Nephron (organoid): Measurements from ENCODE around the gene F13A1.
A peak's percentile ranks its signal among the peaks of the same experiment; 100 is the strongest.

Experiments
- H3K27ac Mint-ChIP-seq, 3 experiments: 2 replicates each; pipeline ENCODE4 v1.8.0; 2020; ENCODE audit warnings: mixed read lengths in 3 of 3, mild to moderate bottlenecking in 2 of 3, moderate library complexity in 1 of 3
- H3K27me3 Mint-ChIP-seq: 2 replicates; pipeline ENCODE4 v1.8.0; 2021; ENCODE audit warnings: low read depth, mild to moderate bottlenecking, moderate library complexity, mixed read lengths
- H3K36me3 Mint-ChIP-seq: 2 replicates; pipeline ENCODE4 v1.8.0; 2020; ENCODE audit warnings: low read depth, mixed read lengths
- H3K4me1 Mint-ChIP-seq: 2 replicates; pipeline ENCODE4 v1.8.0; 2020; ENCODE audit warnings: mixed read lengths
- H3K4me3 Mint-ChIP-seq, 3 experiments: 2 replicates each; pipeline ENCODE4 v1.8.0; 2020; ENCODE audit warnings: mild to moderate bottlenecking in 3 of 3, mixed read lengths in 3 of 3, moderate library complexity in 2 of 3
- H3K9me3 Mint-ChIP-seq: 2 replicates; pipeline ENCODE4 v1.8.0; 2020; ENCODE audit warnings: mixed read lengths
- TF ChIP-seq, protein P1 (sequence below), 3 experiments: fragments of 200-600 bp; sonication (generic); IDR thresholded peaks; one replicate each; pipeline ENCODE4 v1.5.0; 2021; ENCODE audit warnings: antibody characterized with exemption in 3 of 3; ENCODE audit not compliant: unreplicated experiment in 3 of 3

F13A1 gene

DNA sequence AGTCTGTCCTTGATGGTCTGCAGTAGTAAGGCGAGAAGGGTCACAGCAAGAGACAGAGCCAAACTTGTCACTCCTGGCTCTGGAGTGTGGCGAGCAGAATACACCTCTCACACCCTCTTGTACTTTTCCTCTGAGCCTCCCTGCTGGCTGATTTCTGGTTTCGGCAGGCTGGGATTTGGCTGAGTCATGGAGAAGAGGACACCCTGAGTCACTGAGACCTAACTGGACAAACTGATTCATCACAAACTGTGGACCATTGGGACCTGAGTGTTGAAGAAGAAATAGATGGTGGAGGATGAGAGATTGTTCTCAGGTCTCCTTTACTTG is 101.7 kb downstream of the F13A1 start:
- Mint-ChIP-seq H3K27ac (no peak overlapping the region), H3K4me1 (peaks cover 12% of the 10 kb centered on the region), H3K36me3 (no peaks in the 10 kb centered on the region), H3K27me3 (peaks cover 22% of the 10 kb centered on the region), H3K4me3 (no peak overlapping the region), H3K9me3 (peaks cover 6% of the 10 kb centered on the region)
- TF ChIP-seq, protein P1, sequence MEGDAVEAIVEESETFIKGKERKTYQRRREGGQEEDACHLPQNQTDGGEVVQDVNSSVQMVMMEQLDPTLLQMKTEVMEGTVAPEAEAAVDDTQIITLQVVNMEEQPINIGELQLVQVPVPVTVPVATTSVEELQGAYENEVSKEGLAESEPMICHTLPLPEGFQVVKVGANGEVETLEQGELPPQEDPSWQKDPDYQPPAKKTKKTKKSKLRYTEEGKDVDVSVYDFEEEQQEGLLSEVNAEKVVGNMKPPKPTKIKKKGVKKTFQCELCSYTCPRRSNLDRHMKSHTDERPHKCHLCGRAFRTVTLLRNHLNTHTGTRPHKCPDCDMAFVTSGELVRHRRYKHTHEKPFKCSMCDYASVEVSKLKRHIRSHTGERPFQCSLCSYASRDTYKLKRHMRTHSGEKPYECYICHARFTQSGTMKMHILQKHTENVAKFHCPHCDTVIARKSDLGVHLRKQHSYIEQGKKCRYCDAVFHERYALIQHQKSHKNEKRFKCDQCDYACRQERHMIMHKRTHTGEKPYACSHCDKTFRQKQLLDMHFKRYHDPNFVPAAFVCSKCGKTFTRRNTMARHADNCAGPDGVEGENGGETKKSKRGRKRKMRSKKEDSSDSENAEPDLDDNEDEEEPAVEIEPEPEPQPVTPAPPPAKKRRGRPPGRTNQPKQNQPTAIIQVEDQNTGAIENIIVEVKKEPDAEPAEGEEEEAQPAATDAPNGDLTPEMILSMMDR (IDR thresholded peaks at IDR 0.05; ENCODE audit: unreplicated experiment in 3 of 3): no peak

DNA sequence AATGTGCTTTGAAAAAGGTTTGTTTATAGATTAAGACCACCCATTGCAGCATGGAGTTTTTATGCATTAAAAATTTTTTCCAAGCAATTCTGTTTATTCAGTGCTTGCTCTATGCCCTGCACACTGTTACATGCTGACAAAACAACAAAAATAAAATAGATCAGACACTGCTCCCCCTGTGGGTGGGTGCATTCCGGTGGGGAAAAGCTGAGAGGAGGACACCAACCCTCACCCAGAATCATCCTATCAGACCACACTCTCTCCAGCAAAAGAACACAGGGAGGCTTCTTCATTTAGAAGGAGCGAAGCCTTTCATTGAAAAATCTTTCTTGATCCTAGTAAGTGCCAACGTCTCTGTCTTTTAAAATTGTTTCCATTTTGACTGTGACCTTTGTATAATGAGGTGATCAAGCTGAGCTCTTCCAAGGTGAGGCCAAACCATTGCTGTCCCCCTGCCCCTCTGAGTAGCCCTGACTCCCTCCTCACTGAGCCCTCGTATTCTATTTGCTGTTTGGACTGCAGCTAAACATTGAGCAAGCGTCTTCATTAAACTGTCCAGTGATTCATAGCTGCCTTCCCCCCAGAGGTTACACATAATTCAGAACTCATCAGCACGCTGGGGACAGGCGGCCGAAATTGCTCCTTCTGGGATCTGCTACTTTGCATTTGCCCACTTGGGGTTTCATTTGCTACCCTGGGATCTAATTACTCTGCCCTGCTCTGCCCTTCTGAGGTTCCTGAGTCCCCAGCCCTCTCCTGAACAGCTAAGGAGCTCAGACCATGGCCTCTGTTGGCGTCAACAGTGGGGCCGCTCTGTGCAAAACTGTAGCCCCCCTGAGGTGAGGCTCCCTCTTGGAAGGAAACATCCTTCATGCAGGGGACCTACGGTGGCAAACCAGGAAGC is 102.4 kb downstream of the F13A1 start:
- Mint-ChIP-seq H3K36me3 (no peaks in the 10 kb centered on the region), H3K27ac (no peak overlapping the region), H3K27me3 (peaks cover 20% of the 10 kb centered on the region), H3K4me1 (peaks cover 12% of the 10 kb centered on the region), H3K9me3 (peaks cover 6% of the 10 kb centered on the region), H3K4me3 (no peak overlapping the region)
- TF ChIP-seq, protein P1 (IDR thresholded peaks at IDR 0.05; ENCODE audit: unreplicated experiment in 3 of 3): no peak

DNA sequence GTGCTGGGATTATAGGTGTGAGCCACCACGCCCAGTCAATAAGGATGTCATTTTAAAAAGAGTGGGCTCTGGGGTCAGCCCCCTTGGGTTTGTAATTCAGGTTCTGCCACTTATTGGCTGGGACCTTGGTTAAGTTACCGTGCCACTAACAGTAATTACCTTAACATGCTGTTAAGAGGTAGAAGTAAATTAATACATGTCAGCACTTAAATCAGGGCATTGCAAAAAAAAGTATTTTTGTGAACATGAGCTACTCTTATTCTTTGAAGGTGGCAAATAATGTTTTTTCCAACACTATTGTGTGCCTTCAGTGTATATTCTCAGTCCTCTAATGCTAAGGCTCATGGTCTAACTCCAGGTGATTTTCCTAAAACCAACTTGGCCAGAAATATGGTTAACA is 109.5 kb downstream of the F13A1 start:
- Mint-ChIP-seq H3K36me3 (no peaks in the 10 kb centered on the region), H3K27me3 (peaks cover 10% of the 10 kb centered on the region), H3K27ac (no peak overlapping the region), H3K9me3 (peaks cover 19% of the 10 kb centered on the region), H3K4me3 (no peak overlapping the region), H3K4me1 (no peaks in the 10 kb centered on the region)
- TF ChIP-seq, protein P1 (IDR thresholded peaks at IDR 0.05; ENCODE audit: unreplicated experiment in 3 of 3): no peak

DNA sequence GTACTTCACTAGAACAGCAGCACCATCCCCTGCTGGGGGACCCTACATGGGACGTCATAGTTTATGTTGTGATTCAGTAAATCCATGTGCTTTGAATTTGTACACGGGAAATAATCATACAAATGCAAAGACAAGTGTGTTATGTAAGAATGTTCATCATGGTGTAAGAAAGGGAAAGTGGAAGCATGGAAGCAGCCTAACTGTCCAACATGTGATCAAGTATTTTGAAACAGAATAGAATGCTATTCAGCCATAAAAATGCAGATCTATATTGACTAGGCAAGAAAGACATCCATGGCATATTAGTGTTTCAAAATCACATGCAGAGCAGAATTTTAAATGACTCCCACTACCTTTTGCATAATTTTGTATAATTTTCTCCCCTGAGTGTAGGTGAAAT is 117.6 kb downstream of the F13A1 start:
- TF ChIP-seq, protein P1 (IDR thresholded peaks at IDR 0.05; ENCODE audit: unreplicated experiment in 3 of 3): no peak
- Mint-ChIP-seq H3K27me3 (peaks cover 15% of the 10 kb centered on the region), H3K36me3 (no peaks in the 10 kb centered on the region), H3K4me3 (no peak overlapping the region), H3K4me1 (peaks cover 29% of the 10 kb centered on the region), H3K27ac (no peak overlapping the region), H3K9me3 (peaks cover 4% of the 10 kb centered on the region)

DNA sequence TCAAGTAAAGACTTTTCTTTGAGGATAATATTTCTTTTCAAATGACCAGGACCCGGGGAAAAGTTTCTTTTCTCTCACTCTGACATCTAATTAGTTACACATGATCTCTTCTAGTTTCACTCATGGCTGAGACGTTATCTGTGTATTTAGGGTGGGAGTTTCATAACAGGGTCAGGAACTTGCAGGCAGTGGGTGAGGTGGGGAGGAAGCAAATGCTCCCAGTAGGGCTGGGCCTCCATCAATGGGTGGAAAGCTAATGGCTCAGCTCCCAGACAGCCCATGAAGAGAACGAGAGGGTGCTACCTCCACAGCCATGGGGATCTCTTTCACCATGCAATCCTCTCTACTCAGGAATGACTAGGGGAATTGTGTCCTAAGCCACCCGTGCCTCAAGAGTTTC is 119.3 kb downstream of the F13A1 start:
- peaks cover 37% of the 10 kb centered on the region for H3K4me1 Mint-ChIP-seq
- no peaks in the 10 kb centered on the region for H3K9me3 Mint-ChIP-seq
- no peaks in the 10 kb centered on the region for H3K36me3 Mint-ChIP-seq
- peaks cover 5% of the 10 kb centered on the region for H3K27me3 Mint-ChIP-seq
- TF ChIP-seq, protein P1 (IDR thresholded peaks at IDR 0.05; ENCODE audit: unreplicated experiment in 3 of 3): no peak
- H3K27ac Mint-ChIP-seq: peak overlapping the region; percentile 5 to 21 (median 17)
- no peak overlapping the region for H3K4me3 Mint-ChIP-seq

DNA sequence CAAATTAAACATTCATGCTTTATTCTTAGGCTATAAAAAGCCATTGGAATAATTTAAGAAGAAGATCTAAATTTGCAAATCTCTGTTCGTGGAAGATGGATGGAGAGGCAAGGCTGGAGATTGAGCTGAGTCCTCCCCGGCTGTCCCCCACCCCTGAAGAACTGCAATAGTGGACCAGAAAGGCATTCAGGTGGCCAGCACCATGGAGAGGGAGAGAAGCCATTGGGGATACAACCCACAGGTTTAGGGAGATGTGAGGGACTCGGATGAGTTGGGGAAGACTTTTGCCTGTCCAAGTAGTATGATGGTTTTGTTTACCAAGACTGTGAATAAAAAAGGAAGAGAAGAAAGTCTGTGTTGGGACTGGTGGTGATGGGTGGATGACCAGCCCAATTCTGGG is 120.8 kb downstream of the F13A1 start:
- no peaks in the 10 kb centered on the region for H3K9me3 Mint-ChIP-seq
- H3K4me1 Mint-ChIP-seq: peaks cover 37% of the 10 kb centered on the region
- no peak overlapping the region for H3K4me3 Mint-ChIP-seq

More for the DNA sequence above, 120.8 kb downstream of the F13A1 start:
- Mint-ChIP-seq H3K27ac (peak overlapping the region in 1 of 3 experiments; percentile 1), H3K36me3 (no peaks in the 10 kb centered on the region), H3K27me3 (peaks cover 5% of the 10 kb centered on the region)
- TF ChIP-seq, protein P1 (IDR thresholded peaks at IDR 0.05; ENCODE audit: unreplicated experiment in 3 of 3): no peak
